ENCODE measurements around the gene ANKMY1. TPM values are rescaled to one million over a fixed set of nuclear protein-coding genes. Genes with fewer than 3 reads are reported as not detected.
A peak's percentile ranks its signal among the peaks of the same experiment; 100 is the strongest.

ANKMY1 gene
- polyA plus RNA-seq, 3 donors: 2.1 to 22.9 (median 2.9) TPM

DNA sequence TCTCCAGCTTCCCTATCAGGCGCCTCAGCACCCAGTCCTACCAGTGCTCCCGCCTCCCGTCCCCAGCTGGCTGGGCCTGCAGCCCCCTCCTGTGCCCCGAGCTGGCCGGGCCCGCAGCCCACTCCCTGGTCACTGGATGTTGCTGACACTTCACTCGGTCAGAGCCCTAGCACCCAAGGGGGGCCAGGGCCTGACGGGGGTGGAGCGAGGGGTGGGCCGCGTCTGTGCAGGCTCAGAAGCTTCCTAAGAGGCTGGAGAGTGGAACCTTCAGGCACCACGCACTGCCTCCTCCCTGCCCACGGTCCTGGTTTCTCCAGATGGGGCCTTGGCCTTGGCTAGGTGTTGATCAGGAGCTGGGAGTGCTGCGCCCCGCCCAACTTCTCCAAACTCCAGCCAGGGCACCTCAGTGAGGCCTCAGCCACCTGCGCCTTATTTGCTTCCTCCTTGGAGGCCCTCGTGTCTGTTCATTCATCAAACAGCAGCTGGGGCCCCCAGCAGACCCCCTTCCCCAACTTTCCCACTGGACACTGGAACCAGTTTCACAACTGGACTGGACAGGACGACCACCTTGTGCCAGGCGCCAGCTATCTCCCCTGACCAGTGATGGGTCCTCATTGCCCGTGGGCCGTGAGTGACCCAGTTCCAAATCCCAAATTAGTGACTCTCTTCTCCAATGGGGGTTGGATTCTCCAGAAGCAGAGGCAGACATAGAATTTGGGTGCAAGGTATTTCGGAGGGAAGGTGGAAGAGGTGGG is 45.5 kb upstream of the ANKMY1 start:
- DNase-seq: no peak
- Mint-ChIP-seq H3K9me3 (no peaks in the 10 kb centered on the region), H3K27me3 (ENCODE audit: low read depth in 3 of 3) (peaks cover 0 to 11% (median 5%) of the 10 kb centered on the region in 3 donors), H3K4me1 (peaks cover 9% of the 10 kb centered on the region), H3K36me3 (peaks cover 23 to 34% of the 10 kb centered on the region in 2 donors), H3K4me3 (no peak overlapping the region), H3K27ac (peak overlapping the region in 2 of 7 donors; percentile 18 to 68)
- Histone ChIP-seq H3K36me3 (replicated peaks in 1 of 2; ENCODE audit: control insufficient read depth in 1 of 2, insufficient read depth in 2 of 2, low read length in 2 of 2) (peaks cover 18 to 40% of the 10 kb centered on the region in 2 donors), H3K79me2 (ENCODE audit: insufficient read depth, low read length) (no peaks in the 10 kb centered on the region), H3K27me3 (ENCODE audit: control insufficient read depth in 2 of 2, insufficient read depth in 2 of 2, low read length in 2 of 2) (no peaks in the 10 kb centered on the region), H2AFZ (ENCODE audit: insufficient read depth, low read depth, low read length, poor library complexity, severe bottlenecking) (no peak overlapping the region), H3K9me3 (replicated peaks in 1 of 2; ENCODE audit: control insufficient read depth in 1 of 2, insufficient read depth in 1 of 2, low read length in 2 of 2) (no peaks in the 10 kb centered on the region), H3K27ac (ENCODE audit: low read depth in 1 of 2, low read length in 2 of 2) (no peak overlapping the region), H3K4me1 (ENCODE audit: control insufficient read depth in 1 of 2, insufficient read depth in 2 of 2, low read length in 2 of 2) (peaks cover 9 to 11% of the 10 kb centered on the region in 2 donors), H3K9ac (ENCODE audit: insufficient read depth, low read length, poor library complexity, severe bottlenecking) (no peak overlapping the region), H4K20me1 (ENCODE audit: insufficient read depth, low read length) (no peaks in the 10 kb centered on the region), H3K4me3 (replicated peaks in 1 of 3; ENCODE audit: low read depth in 2 of 3, low read length in 3 of 3) (no peak overlapping the region), H3K4me2 (replicated peaks; ENCODE audit: extremely low read depth, low read length, poor library complexity, severe bottlenecking) (no peak overlapping the region)
- TF ChIP-seq, protein P1, sequence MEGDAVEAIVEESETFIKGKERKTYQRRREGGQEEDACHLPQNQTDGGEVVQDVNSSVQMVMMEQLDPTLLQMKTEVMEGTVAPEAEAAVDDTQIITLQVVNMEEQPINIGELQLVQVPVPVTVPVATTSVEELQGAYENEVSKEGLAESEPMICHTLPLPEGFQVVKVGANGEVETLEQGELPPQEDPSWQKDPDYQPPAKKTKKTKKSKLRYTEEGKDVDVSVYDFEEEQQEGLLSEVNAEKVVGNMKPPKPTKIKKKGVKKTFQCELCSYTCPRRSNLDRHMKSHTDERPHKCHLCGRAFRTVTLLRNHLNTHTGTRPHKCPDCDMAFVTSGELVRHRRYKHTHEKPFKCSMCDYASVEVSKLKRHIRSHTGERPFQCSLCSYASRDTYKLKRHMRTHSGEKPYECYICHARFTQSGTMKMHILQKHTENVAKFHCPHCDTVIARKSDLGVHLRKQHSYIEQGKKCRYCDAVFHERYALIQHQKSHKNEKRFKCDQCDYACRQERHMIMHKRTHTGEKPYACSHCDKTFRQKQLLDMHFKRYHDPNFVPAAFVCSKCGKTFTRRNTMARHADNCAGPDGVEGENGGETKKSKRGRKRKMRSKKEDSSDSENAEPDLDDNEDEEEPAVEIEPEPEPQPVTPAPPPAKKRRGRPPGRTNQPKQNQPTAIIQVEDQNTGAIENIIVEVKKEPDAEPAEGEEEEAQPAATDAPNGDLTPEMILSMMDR (IDR thresholded peaks at IDR 0.05): no peak
- intact Hi-C loops (cut with micrococcal nuclease): loop anchor here in 1 of 2 donors (10.0 kb wide), 1 partner anchor 62 kb away; no protein-coding TSS in a partner anchor
- 93% methylated on average over 16 of the region's 22 CpGs for WGBS (ENCODE audit: insufficient coverage)

GRCh38 chr2:240602266-240603050 is 44.7 kb upstream of the ANKMY1 start:
- Histone ChIP-seq H3K4me1 (ENCODE audit: control insufficient read depth in 1 of 2, insufficient read depth in 2 of 2, low read length in 2 of 2) (peaks cover 9 to 11% of the 10 kb centered on the region in 2 donors), H4K20me1 (ENCODE audit: insufficient read depth, low read length) (no peaks in the 10 kb centered on the region), H3K9me3 (replicated peaks in 1 of 2; ENCODE audit: control insufficient read depth in 1 of 2, insufficient read depth in 1 of 2, low read length in 2 of 2) (no peaks in the 10 kb centered on the region), H3K79me2 (ENCODE audit: insufficient read depth, low read length) (no peaks in the 10 kb centered on the region), H3K4me3 (replicated peaks in 1 of 3; ENCODE audit: low read depth in 2 of 3, low read length in 3 of 3) (no peak overlapping the region), H3K9ac (ENCODE audit: insufficient read depth, low read length, poor library complexity, severe bottlenecking) (no peak overlapping the region), H3K4me2 (replicated peaks; ENCODE audit: extremely low read depth, low read length, poor library complexity, severe bottlenecking) (no peak overlapping the region), H3K36me3 (replicated peaks in 1 of 2; ENCODE audit: control insufficient read depth in 1 of 2, insufficient read depth in 2 of 2, low read length in 2 of 2) (peaks cover 26 to 48% of the 10 kb centered on the region in 2 donors), H3K27me3 (ENCODE audit: control insufficient read depth in 2 of 2, insufficient read depth in 2 of 2, low read length in 2 of 2) (no peaks in the 10 kb centered on the region), H2AFZ (ENCODE audit: insufficient read depth, low read depth, low read length, poor library complexity, severe bottlenecking) (no peak overlapping the region), H3K27ac (ENCODE audit: low read depth in 1 of 2, low read length in 2 of 2) (no peak overlapping the region)
- WGBS (ENCODE audit: insufficient coverage): 93% methylated on average over 29 of the region's 32 CpGs
- TF ChIP-seq, protein P1 (IDR thresholded peaks at IDR 0.05): no peak
- Mint-ChIP-seq H3K9me3 (no peaks in the 10 kb centered on the region), H3K4me3 (no peak overlapping the region), H3K36me3 (peaks cover 23 to 40% of the 10 kb centered on the region in 2 donors), H3K27ac (peak overlapping the region in 1 of 7 donors; percentile 68), H3K27me3 (ENCODE audit: low read depth in 3 of 3) (peaks cover 0 to 8% (median 5%) of the 10 kb centered on the region in 3 donors), H3K4me1 (peaks cover 9% of the 10 kb centered on the region)
- no peak for DNase-seq
- intact Hi-C loops (cut with micrococcal nuclease): loop anchor here in 1 of 2 donors (10.0 kb wide), 1 partner anchor 62 kb away; no protein-coding TSS in a partner anchor

Measured in CD14-positive monocyte (primary cell).